NB4 (cell line): ENCODE results near the gene LOC128125822.

Experiments used
- DNase-seq: peaks from one replicate; pipeline ENCODE4 v3.0.0; 2010; ENCODE audit warnings: low read depth
- H3K4me3 ChIP-seq: one replicate; pipeline ENCODE4 v1.5.1; 2011; ENCODE audit warnings: mild to moderate bottlenecking, low read depth, low read length, moderate library complexity
- CTCF ChIP-seq: IDR thresholded peaks from one replicate; pipeline ENCODE4 v1.5.1; 2012; ENCODE audit warnings: low read depth, low read length
- MAX ChIP-seq: IDR thresholded peaks from 2 replicates; pipeline ENCODE4 v1.6.1; 2011; ENCODE audit warnings: low read depth, low read length
- MYC ChIP-seq: IDR thresholded peaks from 2 replicates; pipeline ENCODE4 v1.6.1; 2011; ENCODE audit warnings: low read depth, low read length
- POLR2A ChIP-seq: IDR thresholded peaks from 2 replicates; pipeline ENCODE4 v1.6.1; 2011; ENCODE audit warnings: mild to moderate bottlenecking; ENCODE audit not compliant: insufficient read length; ENCODE audit errors: extremely low read depth

LOC128125822 gene

GRCh38 chr6:63576147-63576772 lies 4.0 kb downstream of the LOC128125822 start:
- no peak overlapping the region for H3K4me3 ChIP-seq
- no peak for TF ChIP-seq MYC
- DNase-seq, result no peak

- H3K4me3 ChIP-seq, result peak overlapping the region; percentile 14
- no peak for DNase-seq
- TF ChIP-seq MAX (no peak), MYC (no peak), CTCF (no peak), POLR2A (no peak)
Measured at GRCh38 chr6:63576985-63577712, 4.9 kb downstream of the LOC128125822 start.

- H3K4me3 ChIP-seq, result no peak overlapping the region
- TF ChIP-seq MAX, result no peak
- TF ChIP-seq POLR2A, result no peak
- no peak for TF ChIP-seq CTCF
- no peak for TF ChIP-seq MYC
- no peak for DNase-seq
Measured at GRCh38 chr6:63578757-63579156, 6.5 kb downstream of the LOC128125822 start.

GRCh38 chr6:63579937-63580703 lies 7.8 kb downstream of the LOC128125822 start:
- DNase-seq, result no peak
- no peak overlapping the region for H3K4me3 ChIP-seq
- TF ChIP-seq MYC, result no peak
- TF ChIP-seq CTCF, result no peak
- TF ChIP-seq MAX, result no peak
- TF ChIP-seq POLR2A, result no peak

- DNase-seq, result no peak
- no peak for TF ChIP-seq CTCF
- no peak for TF ChIP-seq MAX
- TF ChIP-seq POLR2A, result no peak
- TF ChIP-seq MYC, result no peak
- H3K4me3 ChIP-seq, result no peak overlapping the region
Measured at GRCh38 chr6:63580704-63580961, 8.4 kb downstream of the LOC128125822 start.

GRCh38 chr6:63581355-63582013 lies 9.2 kb downstream of the LOC128125822 start:
- DNase-seq, result no peak
- no peak for TF ChIP-seq MAX
- no peak for TF ChIP-seq POLR2A
- TF ChIP-seq MYC, result no peak
- TF ChIP-seq CTCF, result no peak
- H3K4me3 ChIP-seq, result no peak overlapping the region
